Activated CD8-positive, alpha-beta memory T cell treated with anti-CD3 and anti-CD28 coated beads, Interleukin-2, amount 50 U/mL, for 1 hour (primary cell): ENCODE results near the gene ZSWIM8.
A peak's percentile ranks its signal among the peaks of the same experiment; 100 is the strongest.

ENCODE experiments used
- DNase-seq: peaks from one replicate; pipeline ENCODE4 v3.0.0-alpha.2; 2020; ENCODE audit errors: extremely low read depth

Gene ZSWIM8

GRCh38 chr10:73798087-73798486 is 12.7 kb downstream of the ZSWIM8 start:
- DNase-seq: no peak

- DNase-seq: no peak
Observed at GRCh38 chr10:73798927-73799560, 13.6 kb downstream of the ZSWIM8 start.

- DNase-seq: no peak
Observed at GRCh38 chr10:73799899-73800559, 14.6 kb downstream of the ZSWIM8 start.

GRCh38 chr10:73800560-73801252 is 15.3 kb downstream of the ZSWIM8 start:
- no peak for DNase-seq

GRCh38 chr10:73801253-73801590 is 15.8 kb downstream of the ZSWIM8 start:
- no peak for DNase-seq

- DNase-seq: no peak
Observed at GRCh38 chr10:73802276-73802991, 17.0 kb downstream of the ZSWIM8 start.

- DNase-seq: no peak
Observed at GRCh38 chr10:73803680-73804286, 18.4 kb downstream of the ZSWIM8 start.

GRCh38 chr10:73806176-73806950 is 21.0 kb downstream of the ZSWIM8 start:
- DNase-seq: no peak

- DNase-seq: no peak
Observed at GRCh38 chr10:73807471-73807870, 22.1 kb downstream of the ZSWIM8 start.

- no peak for DNase-seq
Observed at GRCh38 chr10:73808021-73808815, 22.8 kb downstream of the ZSWIM8 start.

GRCh38 chr10:73809061-73809818 is 23.8 kb downstream of the ZSWIM8 start:
- no peak for DNase-seq

- DNase-seq: no peak
Observed at GRCh38 chr10:73810358-73810734, 24.9 kb downstream of the ZSWIM8 start.

GRCh38 chr10:73810735-73811465 is 25.5 kb downstream of the ZSWIM8 start:
- peak; percentile 21 for DNase-seq

- no peak for DNase-seq
Observed at GRCh38 chr10:73812657-73813056, 27.3 kb downstream of the ZSWIM8 start.

- DNase-seq: no peak
Observed at GRCh38 chr10:73813333-73813732, 27.9 kb downstream of the ZSWIM8 start.

- DNase-seq: no peak
Observed at GRCh38 chr10:73814276-73814895, 29.0 kb downstream of the ZSWIM8 start.

- DNase-seq: no peak
Observed at GRCh38 chr10:73814896-73815718, 29.7 kb downstream of the ZSWIM8 start.

GRCh38 chr10:73815719-73816030 is 30.3 kb downstream of the ZSWIM8 start:
- no peak for DNase-seq
